ENCODE measurements around the gene MYD88. TPM values are rescaled to one million over a fixed set of nuclear protein-coding genes. Genes with fewer than 3 reads are reported as not detected.

Gene MYD88
- total and polyA plus RNA-seq, 2 donors from 2014 or later = 20.8 to 34.5 TPM

DNA sequence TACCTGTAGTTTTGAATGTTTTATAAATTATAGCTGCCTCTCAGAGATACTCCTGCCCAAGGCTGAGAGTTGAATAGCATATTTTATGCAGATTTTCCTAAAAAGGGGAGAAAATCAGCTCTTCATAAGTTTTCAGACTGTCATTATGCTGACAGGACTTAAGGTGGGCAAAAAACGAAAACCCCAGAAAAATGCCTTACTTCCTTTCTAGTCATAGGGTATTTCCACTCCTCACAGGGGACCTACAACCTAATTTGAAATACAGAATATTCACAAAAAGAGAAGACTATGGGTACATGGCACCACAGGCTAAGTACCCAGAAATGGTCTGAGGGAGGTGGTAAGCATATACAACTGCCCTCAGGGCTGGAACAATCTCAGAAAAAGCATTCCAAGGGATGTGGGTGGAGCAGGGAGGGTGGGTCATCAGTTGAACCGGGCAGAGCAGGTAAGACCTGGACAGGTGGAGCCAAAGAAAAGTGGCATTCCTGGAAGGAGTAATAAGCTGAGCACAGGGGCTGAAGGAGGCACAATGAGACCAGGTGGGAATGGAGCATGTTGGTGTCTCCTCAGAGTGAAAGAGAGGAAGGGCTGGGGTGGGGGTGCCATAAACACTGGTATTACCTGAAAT, 16.3 kb downstream of the MYD88 start:
- peak in 2 of 5 donors; percentile 42 to 61 for DNase-seq
- FAIRE-seq = no peak
- Histone ChIP-seq H3K36me3 (ENCODE audit: control insufficient read depth in 2 of 3, insufficient read depth in 3 of 3, low read length in 3 of 3) (no peaks in the 10 kb centered on the region), H3K4me1 (ENCODE audit: control insufficient read depth in 2 of 3, insufficient read depth in 2 of 3, low read depth in 1 of 3, low read length in 3 of 3) (peaks cover 0 to 5% (median 0%) of the 10 kb centered on the region in 3 donors), H3K9me3 (ENCODE audit: control insufficient read depth in 2 of 3, insufficient read depth in 1 of 3, low read length in 3 of 3) (no peaks in the 10 kb centered on the region), H3K27me3 (ENCODE audit: control insufficient read depth, insufficient read depth, low read length) (no peaks in the 10 kb centered on the region), H3K4me3 (ENCODE audit: low read length in 3 of 3) (no peak overlapping the region), H3K9ac (ENCODE audit: low read length in 3 of 3) (no peak overlapping the region), H3K27ac (ENCODE audit: low read depth in 2 of 2, low read length in 2 of 2) (peak overlapping the region in 1 of 2 donors; percentile 65)
- intact Hi-C loops (cut with DNase I) = no loop called here
- TF ChIP-seq, protein P1, sequence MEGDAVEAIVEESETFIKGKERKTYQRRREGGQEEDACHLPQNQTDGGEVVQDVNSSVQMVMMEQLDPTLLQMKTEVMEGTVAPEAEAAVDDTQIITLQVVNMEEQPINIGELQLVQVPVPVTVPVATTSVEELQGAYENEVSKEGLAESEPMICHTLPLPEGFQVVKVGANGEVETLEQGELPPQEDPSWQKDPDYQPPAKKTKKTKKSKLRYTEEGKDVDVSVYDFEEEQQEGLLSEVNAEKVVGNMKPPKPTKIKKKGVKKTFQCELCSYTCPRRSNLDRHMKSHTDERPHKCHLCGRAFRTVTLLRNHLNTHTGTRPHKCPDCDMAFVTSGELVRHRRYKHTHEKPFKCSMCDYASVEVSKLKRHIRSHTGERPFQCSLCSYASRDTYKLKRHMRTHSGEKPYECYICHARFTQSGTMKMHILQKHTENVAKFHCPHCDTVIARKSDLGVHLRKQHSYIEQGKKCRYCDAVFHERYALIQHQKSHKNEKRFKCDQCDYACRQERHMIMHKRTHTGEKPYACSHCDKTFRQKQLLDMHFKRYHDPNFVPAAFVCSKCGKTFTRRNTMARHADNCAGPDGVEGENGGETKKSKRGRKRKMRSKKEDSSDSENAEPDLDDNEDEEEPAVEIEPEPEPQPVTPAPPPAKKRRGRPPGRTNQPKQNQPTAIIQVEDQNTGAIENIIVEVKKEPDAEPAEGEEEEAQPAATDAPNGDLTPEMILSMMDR (IDR thresholded peaks at IDR 0.05; ENCODE audit: borderline replicate concordance, extremely low read depth, insufficient read depth) = no peak

DNA sequence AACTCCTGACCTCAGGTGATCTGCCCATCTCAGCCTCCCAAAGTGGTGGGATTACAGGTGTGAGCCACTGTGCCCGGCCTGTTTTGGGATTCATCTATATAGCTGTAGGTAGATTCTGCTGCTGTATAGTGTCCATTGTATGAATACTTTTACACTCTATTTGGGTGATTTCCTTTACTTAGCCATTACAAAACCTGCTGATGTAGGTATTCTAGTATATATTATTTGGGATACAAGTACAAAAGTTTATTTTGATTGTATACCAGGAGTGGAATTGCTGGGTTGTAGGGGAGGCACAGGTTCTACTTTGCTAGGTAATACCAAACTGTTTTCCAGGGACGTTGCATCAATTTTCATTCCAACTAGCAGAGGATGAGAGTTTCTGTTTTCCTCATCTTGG, 17.4 kb downstream of the MYD88 start:
- FAIRE-seq = no peak
- TF ChIP-seq, protein P1 (IDR thresholded peaks at IDR 0.05; ENCODE audit: borderline replicate concordance, extremely low read depth, insufficient read depth) = no peak
- no peaks in the 10 kb centered on the region for H3K27me3 ChIP-seq (ENCODE audit: control insufficient read depth, insufficient read depth, low read length)
- H3K4me1 ChIP-seq (ENCODE audit: control insufficient read depth in 2 of 3, insufficient read depth in 2 of 3, low read depth in 1 of 3, low read length in 3 of 3) = peaks cover 0 to 5% (median 0%) of the 10 kb centered on the region in 3 donors
- intact Hi-C loops (cut with DNase I) = no loop called here
- H3K36me3 ChIP-seq (ENCODE audit: control insufficient read depth in 2 of 3, insufficient read depth in 3 of 3, low read length in 3 of 3) = no peaks in the 10 kb centered on the region
- no peaks in the 10 kb centered on the region for H3K9me3 ChIP-seq (ENCODE audit: control insufficient read depth in 2 of 3, insufficient read depth in 1 of 3, low read length in 3 of 3)
- H3K9ac ChIP-seq (ENCODE audit: low read length in 3 of 3) = no peak overlapping the region
- no peak overlapping the region for H3K4me3 ChIP-seq (ENCODE audit: low read length in 3 of 3)
- DNase-seq = no peak
- no peak overlapping the region for H3K27ac ChIP-seq (ENCODE audit: low read depth in 2 of 2, low read length in 2 of 2)

DNA sequence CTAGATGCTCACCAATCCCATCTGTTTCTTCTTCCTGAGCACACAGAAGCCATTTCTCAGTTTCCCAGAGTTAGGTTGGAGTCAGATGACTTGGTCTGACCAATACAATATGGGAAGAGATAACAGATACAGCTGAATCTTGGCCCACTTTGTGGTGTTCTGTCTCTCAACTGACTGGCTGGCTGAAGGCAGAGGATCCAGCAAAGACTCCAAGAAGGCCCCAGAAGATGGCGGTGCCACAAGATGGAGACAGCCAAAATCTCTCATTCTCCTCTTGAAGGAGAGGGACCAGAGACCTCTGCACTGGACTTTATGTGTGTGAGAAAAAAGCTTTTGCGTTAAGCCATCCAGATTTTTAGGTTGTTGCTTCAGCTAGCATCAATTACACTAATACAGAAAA, 18.7 kb downstream of the MYD88 start:
- no peak overlapping the region for H3K4me3 ChIP-seq (ENCODE audit: low read length in 3 of 3)
- no peak for FAIRE-seq
- H3K27ac ChIP-seq (ENCODE audit: low read depth in 2 of 2, low read length in 2 of 2) = no peak overlapping the region
- H3K4me1 ChIP-seq (ENCODE audit: control insufficient read depth in 2 of 3, insufficient read depth in 2 of 3, low read depth in 1 of 3, low read length in 3 of 3) = peaks cover 0 to 5% (median 0%) of the 10 kb centered on the region in 3 donors
- H3K9me3 ChIP-seq (ENCODE audit: control insufficient read depth in 2 of 3, insufficient read depth in 1 of 3, low read length in 3 of 3) = no peaks in the 10 kb centered on the region
- H3K36me3 ChIP-seq (ENCODE audit: control insufficient read depth in 2 of 3, insufficient read depth in 3 of 3, low read length in 3 of 3) = no peaks in the 10 kb centered on the region
- TF ChIP-seq, protein P1 (IDR thresholded peaks at IDR 0.05; ENCODE audit: borderline replicate concordance, extremely low read depth, insufficient read depth) = no peak
- intact Hi-C loops (cut with DNase I) = no loop called here
- H3K27me3 ChIP-seq (ENCODE audit: control insufficient read depth, insufficient read depth, low read length) = no peaks in the 10 kb centered on the region
- DNase-seq = no peak
- no peak overlapping the region for H3K9ac ChIP-seq (ENCODE audit: low read length in 3 of 3)

All from kidney (tissue), 14 donors.